HL-60 (cell line): ENCODE results near the gene AGPAT4.

Source experiments
- CTCF ChIP-seq: IDR thresholded peaks from one replicate; pipeline ENCODE4 v1.5.1; 2011; ENCODE audit warnings: low read length, control low read depth, inconsistent platforms; ENCODE audit not compliant: insufficient read depth
- GABPA ChIP-seq: IDR thresholded peaks from 2 replicates; pipeline ENCODE4 v1.6.1; 2012; ENCODE audit warnings: low read depth
- POLR2AphosphoS5 ChIP-seq: IDR thresholded peaks from 2 replicates; pipeline ENCODE4 v1.6.1; 2012; ENCODE audit warnings: low read depth
- REST ChIP-seq: IDR thresholded peaks from 2 replicates; pipeline ENCODE4 v1.6.1; 2012; ENCODE audit warnings: low read depth; ENCODE audit not compliant: insufficient replicate concordance
- SPI1 ChIP-seq: IDR thresholded peaks from 2 replicates; pipeline ENCODE4 v1.6.1; 2012; ENCODE audit warnings: low read depth, mild to moderate bottlenecking, borderline replicate concordance

GRCh38 chr6:161211380-161212035 is 62.4 kb downstream of the AGPAT4 start:
- no peak for TF ChIP-seq CTCF
- TF ChIP-seq POLR2AphosphoS5, result no peak
- no peak for TF ChIP-seq SPI1
- no peak for TF ChIP-seq GABPA
- no peak for TF ChIP-seq REST
